Left hindlimb (tissue), 1 donor: Measurements from ENCODE around the gene BIN1.
"Not testable (repeated sequence)": the region's sequence is repeated elsewhere in the genome, so short reads cannot be mapped to it uniquely, and the experiment has no call there.

Experiments used
- DNase-seq: peaks from one replicate; pipeline ENCODE4 v3.0.0-alpha.2; 2018

BIN1 gene

GRCh38 chr2:127045792-127046501 lies 61.0 kb downstream of the BIN1 start:
- peak; percentile 34 for DNase-seq

- DNase-seq, result no peak
Observed at GRCh38 chr2:127044977-127045661, 61.8 kb downstream of the BIN1 start.

GRCh38 chr2:127044165-127044718 lies 62.7 kb downstream of the BIN1 start:
- no peak for DNase-seq

- no peak for DNase-seq
Observed at GRCh38 chr2:127043367-127044164, 63.4 kb downstream of the BIN1 start.

- no peak for DNase-seq
Observed at GRCh38 chr2:127041259-127041970, 65.5 kb downstream of the BIN1 start.

GRCh38 chr2:127040169-127040568 lies 66.8 kb downstream of the BIN1 start:
- DNase-seq, result no peak

GRCh38 chr2:127039387-127040031 lies 67.4 kb downstream of the BIN1 start:
- DNase-seq, result no peak

- no peak for DNase-seq
Observed at GRCh38 chr2:127037476-127037875, 69.5 kb downstream of the BIN1 start.

GRCh38 chr2:127034883-127035611 lies 71.9 kb downstream of the BIN1 start:
- DNase-seq, result no peak

- DNase-seq, result no peak
Observed at GRCh38 chr2:127034051-127034450, 72.9 kb downstream of the BIN1 start.

- DNase-seq, result no peak
Observed at GRCh38 chr2:127032621-127033020, 74.3 kb downstream of the BIN1 start.

- DNase-seq, result no peak
Observed at GRCh38 chr2:127029350-127030051, 77.5 kb downstream of the BIN1 start.

- not testable (repeated sequence) for DNase-seq
Observed at GRCh38 chr2:127028745-127029144, 78.2 kb downstream of the BIN1 start.

GRCh38 chr2:127027715-127028114 lies 79.2 kb downstream of the BIN1 start:
- no peak for DNase-seq

GRCh38 chr2:127025359-127026166 lies 81.4 kb downstream of the BIN1 start:
- DNase-seq, result peak; percentile 87

- no peak for DNase-seq
Observed at GRCh38 chr2:127024769-127025358, 82.1 kb downstream of the BIN1 start.

GRCh38 chr2:127023504-127023903 lies 83.5 kb downstream of the BIN1 start:
- no peak for DNase-seq

- DNase-seq, result no peak
Observed at GRCh38 chr2:127022817-127023216, 84.1 kb downstream of the BIN1 start.

GRCh38 chr2:127020536-127020935 lies 86.4 kb downstream of the BIN1 start:
- DNase-seq, result no peak
